Mammary epithelial cell (primary cell): ENCODE results near the gene TLN1.

ENCODE experiments used
- CTCF ChIP-seq, 2 donors: IDR thresholded peaks in 1 of 2; conservative IDR thresholded peaks in 1 of 2; 2 replicates each; pipeline ENCODE4 v1.5.1; 2011 to 2012; ENCODE audit warnings: inconsistent platforms in 2 of 2, low read length in 2 of 2, mild to moderate bottlenecking in 2 of 2, control low read depth in 1 of 2, low read depth in 1 of 2; ENCODE audit not compliant: insufficient read depth in 1 of 2; ENCODE audit errors: extremely low read depth in 1 of 2
- EZH2 ChIP-seq: IDR thresholded peaks from 2 replicates; pipeline ENCODE4 v1.6.1; 2012; ENCODE audit warnings: low read length, inconsistent platforms, borderline replicate concordance

- TF ChIP-seq CTCF (conservative IDR thresholded peaks at IDR 0.05 in 1 of 2, IDR thresholded peaks at IDR 0.05 in 1 of 2; ENCODE audit: extremely low read depth in 1 of 2, insufficient read depth in 1 of 2, low read depth in 1 of 2, low read length in 2 of 2) (no peak), EZH2 (no peak)
Measured at GRCh38 chr9:35741740-35742139, 9.7 kb upstream of the TLN1 start.
